Calu3 (cell line): ENCODE measurements around the gene DIAPH1. TPM values are rescaled to one million over a fixed set of nuclear protein-coding genes. Genes with fewer than 3 reads are reported as not detected.

Source experiments
- Bru-seq: library from RNA; stranded (reverse); fragments of 400-500 nt; gene quantifications from one replicate; lab custom pipeline; 2021; lab: Mats Ljungman, UMichigan
- BruChase-seq, 2 experiments: library from RNA; stranded (reverse); fragments of 400-500 nt; gene quantifications; one replicate each; lab custom pipeline; 2021; lab: Mats Ljungman, UMichigan
- BruUV-seq: library from RNA; stranded (reverse); fragments of 400-500 nt; replicated peaks from 2 replicates; lab custom pipeline; 2021; lab: Mats Ljungman, UMichigan
- CTCF ChIA-PET: fragments of 300-600 bp; sonication (Branson Sonifier 250); formaldehyde crosslinking; loops from one replicate; lab custom pipeline; 2022; ENCODE audit warnings: antibody characterized with exemption; lab: Charles Lee
- DNase-seq: peaks from one replicate; pipeline ENCODE4 v3.0.0; 2022
- H3K27ac Mint-ChIP-seq: one replicate; pipeline ENCODE4 v1.8.0; 2022; ENCODE audit warnings: mixed read lengths; ENCODE audit not compliant: unreplicated experiment
- H3K27me3 Mint-ChIP-seq: one replicate; pipeline ENCODE4 v1.8.0; 2022; ENCODE audit warnings: mixed read lengths; ENCODE audit not compliant: unreplicated experiment
- H3K36me3 Mint-ChIP-seq: one replicate; pipeline ENCODE4 v1.8.0; 2022; ENCODE audit warnings: mild to moderate bottlenecking, moderate library complexity, mixed read lengths; ENCODE audit not compliant: insufficient read depth, unreplicated experiment
- H3K4me1 Mint-ChIP-seq: one replicate; pipeline ENCODE4 v1.8.0; 2022; ENCODE audit warnings: mild to moderate bottlenecking, low read depth, mixed read lengths; ENCODE audit not compliant: unreplicated experiment
- H3K4me3 Mint-ChIP-seq: one replicate; pipeline ENCODE4 v1.8.0; 2022; ENCODE audit warnings: mild to moderate bottlenecking, low read depth, moderate library complexity, mixed read lengths; ENCODE audit not compliant: unreplicated experiment
- H3K9me3 Mint-ChIP-seq: one replicate; pipeline ENCODE4 v1.8.0; 2022; ENCODE audit warnings: low read depth, mixed read lengths; ENCODE audit not compliant: unreplicated experiment
- CTCF ChIP-seq: fragments of 200-600 bp; IDR thresholded peaks from one replicate; pipeline ENCODE4 v1.8.0; 2022; ENCODE audit warnings: antibody characterized with exemption; ENCODE audit not compliant: unreplicated experiment
- intact Hi-C: fragments of 100-400 bp; cut with micrococcal nuclease; formaldehyde crosslinking; loops from one replicate; pipeline ENCODE4 v1.10.0; 2022; ENCODE audit not compliant: unreplicated experiment
- long read RNA-seq: library from polyadenylated mRNA; stranded (forward); transcript quantifications from one replicate; pipeline ENCODE4 v2.0.0, GENCODE V29; 2022
- total RNA-seq: library from RNA; stranded (reverse); gene quantifications from 2 replicates; pipeline ENCODE4 v1.2.3, GENCODE V29; 2022

DIAPH1 gene
- total RNA-seq (176 and 219 TPM in 2 replicates), Bru-seq, nascent RNA (percentile 97 among the genes with signal in this experiment), BruChase-seq, experiment 1, labeled RNA remaining after a 6-hour chase (percentile 96 among the genes with signal in this experiment), BruChase-seq, experiment 2, labeled RNA remaining after a 2-hour chase (percentile 93 among the genes with signal in this experiment)
- long read RNA-seq, partial matches to known transcripts = 5 of 48 reads
- long read RNA-seq, other reads (novel, unspliced or antisense) = 40 of 48 reads

GRCh38 chr5:141618804-141619554 is at the start of gene DIAPH1:
Gene DIAPH1 (minus strand): TSS chr5:141619000. CDS start chr5:141618914, 86 bp downstream.
- TF ChIP-seq CTCF = peak; percentile 98
- H3K27me3 Mint-ChIP-seq = no peaks in the 10 kb centered on the region
- no TSS peak for BruUV-seq
- peak within 1 kb of the TSS; percentile 84 for H3K4me3 Mint-ChIP-seq
- peaks cover 19% of the 10 kb centered on the region for H3K4me1 Mint-ChIP-seq
- intact Hi-C loops = loop anchor here (1.0 to 5.0 kb wide), 3 partner anchors 15 to 37 kb away; no protein-coding TSS in a partner anchor
- H3K27ac Mint-ChIP-seq = peak within 1 kb of the TSS; percentile 95
- peak; percentile 99 for DNase-seq
- peaks cover 56% of the 10 kb centered on the region for H3K36me3 Mint-ChIP-seq
- CTCF ChIA-PET = interaction anchor here (0.6 to 6.1 kb wide), 23 partner anchors 10 to 901 kb away, joined by 3 to 133 read pairs (median 4); partner anchors contain the start of genes HDAC3, PCDHB14, PCDHGB6 and PCDHGB7
- H3K9me3 Mint-ChIP-seq = no peaks in the 10 kb centered on the region

GRCh38 chr5:141665995-141666940 is 47.5 kb upstream of the DIAPH1 start:
- no peak for TF ChIP-seq CTCF
- CTCF ChIA-PET = interaction anchor here (0.7 to 0.8 kb wide), 2 partner anchors 9 to 257 kb away, joined by 3 to 5 read pairs; partner anchors contain the start of gene DELE1
- no peaks in the 10 kb centered on the region for H3K9me3 Mint-ChIP-seq
- no peaks in the 10 kb centered on the region for H3K27me3 Mint-ChIP-seq
- H3K36me3 Mint-ChIP-seq = peaks cover 5% of the 10 kb centered on the region
- intact Hi-C loops = loop anchor here (1.0 to 2.0 kb wide), 2 partner anchors 294 to 479 kb away; no protein-coding TSS in a partner anchor
- no TSS peak for BruUV-seq
- H3K27ac Mint-ChIP-seq = no peak overlapping the region
- H3K4me1 Mint-ChIP-seq = no peaks in the 10 kb centered on the region
- no peak overlapping the region for H3K4me3 Mint-ChIP-seq
- DNase-seq = no peak

- CTCF ChIA-PET = interaction anchor here (0.6 to 1.7 kb wide), 9 partner anchors 17 to 1318 kb away, joined by 3 to 12 read pairs (median 3); partner anchors contain the start of genes ARAP3, DELE1, HBEGF and HDAC3
- no TSS peak for BruUV-seq
- Mint-ChIP-seq H3K4me1 (no peaks in the 10 kb centered on the region), H3K9me3 (no peaks in the 10 kb centered on the region), H3K27ac (no peak overlapping the region), H3K36me3 (peaks cover 5% of the 10 kb centered on the region), H3K4me3 (no peak overlapping the region), H3K27me3 (no peaks in the 10 kb centered on the region)
- peak; percentile 88 for DNase-seq
- intact Hi-C loops = loop anchor here (1.0 to 2.0 kb wide), 2 partner anchors 295 to 480 kb away; no protein-coding TSS in a partner anchor
- TF ChIP-seq CTCF = peak; percentile 95
Observed at GRCh38 chr5:141664733-141665461, 46.1 kb upstream of the DIAPH1 start.
